ENCODE data around the gene MATN1.

MATN1 gene

GRCh38 chr1:30750731-30751291 is 27.4 kb upstream of the MATN1 start:
- Histone ChIP-seq H3K27me3 (ENCODE audit: insufficient read depth, low read length, poor library complexity, severe bottlenecking) (no peaks in the 10 kb centered on the region), H3K9me3 (ENCODE audit: insufficient read depth, low read depth, low read length) (no peaks in the 10 kb centered on the region), H3K36me3 (ENCODE audit: insufficient read depth, low read length) (peaks cover 20% of the 10 kb centered on the region; the same call in 1 of the 2 replicates), H3K4me2 (ENCODE audit: low read depth, low read length, poor library complexity, severe bottlenecking) (peak overlapping the region; percentile 100), H3K79me2 (ENCODE audit: insufficient read depth, low read length) (peaks cover 100% of the 10 kb centered on the region), H3K4me3 (ENCODE audit: low read length, poor library complexity, severe bottlenecking) (peak overlapping the region; percentile 45), H3K4me1 (ENCODE audit: insufficient read depth, low read length, poor library complexity, severe bottlenecking) (peaks cover 92% of the 10 kb centered on the region), H2AFZ (ENCODE audit: low read length) (no peak overlapping the region), H3F3A (ENCODE audit: low read depth) (no peaks in the 10 kb centered on the region), H3K9ac (ENCODE audit: low read depth, low read length, poor library complexity, severe bottlenecking) (peak overlapping the region; percentile 60), H3K9me2 (replicated peaks; ENCODE audit: low read depth, low read length) (no peaks in the 10 kb centered on the region), H4K20me1 (ENCODE audit: insufficient read depth, low read length, poor library complexity, severe bottlenecking) (peaks cover 99% of the 10 kb centered on the region)
- TF ChIP-seq CTCF (conservative IDR thresholded peaks at IDR 0.05; ENCODE audit: low read length) (no peak), EZH2phosphoT487 (IDR thresholded peaks at IDR 0.05; ENCODE audit: borderline replicate concordance) (no peak)

- Histone ChIP-seq H3F3A (ENCODE audit: low read depth) (no peaks in the 10 kb centered on the region), H3K4me2 (ENCODE audit: low read depth, low read length, poor library complexity, severe bottlenecking) (peak overlapping the region; percentile 100), H2AFZ (ENCODE audit: low read length) (no peak overlapping the region), H3K36me3 (ENCODE audit: insufficient read depth, low read length) (peaks cover 20% of the 10 kb centered on the region; the same call in 1 of the 2 replicates), H3K27me3 (ENCODE audit: insufficient read depth, low read length, poor library complexity, severe bottlenecking) (no peaks in the 10 kb centered on the region), H3K9ac (ENCODE audit: low read depth, low read length, poor library complexity, severe bottlenecking) (peak overlapping the region; percentile 60), H3K4me1 (ENCODE audit: insufficient read depth, low read length, poor library complexity, severe bottlenecking) (peaks cover 92% of the 10 kb centered on the region), H3K9me3 (ENCODE audit: insufficient read depth, low read depth, low read length) (no peaks in the 10 kb centered on the region), H4K20me1 (ENCODE audit: insufficient read depth, low read length, poor library complexity, severe bottlenecking) (peaks cover 98% of the 10 kb centered on the region), H3K9me2 (replicated peaks; ENCODE audit: low read depth, low read length) (no peaks in the 10 kb centered on the region), H3K4me3 (ENCODE audit: low read length, poor library complexity, severe bottlenecking) (peak overlapping the region; percentile 45), H3K79me2 (ENCODE audit: insufficient read depth, low read length) (peaks cover 100% of the 10 kb centered on the region)
- TF ChIP-seq CTCF (conservative IDR thresholded peaks at IDR 0.05; ENCODE audit: low read length) (no peak), EZH2phosphoT487 (IDR thresholded peaks at IDR 0.05; ENCODE audit: borderline replicate concordance) (no peak)
Observed at GRCh38 chr1:30749691-30750583, 26.6 kb upstream of the MATN1 start.

GRCh38 chr1:30748699-30749401 is 25.5 kb upstream of the MATN1 start:
- Histone ChIP-seq H3K36me3 (ENCODE audit: insufficient read depth, low read length) (peaks cover 20% of the 10 kb centered on the region; the same call in 1 of the 2 replicates), H3K4me2 (ENCODE audit: low read depth, low read length, poor library complexity, severe bottlenecking) (peak overlapping the region; percentile 100), H3K9ac (ENCODE audit: low read depth, low read length, poor library complexity, severe bottlenecking) (peak overlapping the region; percentile 42), H3K9me3 (ENCODE audit: insufficient read depth, low read depth, low read length) (no peaks in the 10 kb centered on the region), H3K9me2 (replicated peaks; ENCODE audit: low read depth, low read length) (no peaks in the 10 kb centered on the region), H3K4me1 (ENCODE audit: insufficient read depth, low read length, poor library complexity, severe bottlenecking) (peaks cover 93% of the 10 kb centered on the region), H4K20me1 (ENCODE audit: insufficient read depth, low read length, poor library complexity, severe bottlenecking) (peaks cover 97% of the 10 kb centered on the region), H3F3A (ENCODE audit: low read depth) (no peaks in the 10 kb centered on the region), H2AFZ (ENCODE audit: low read length) (no peak overlapping the region), H3K4me3 (ENCODE audit: low read length, poor library complexity, severe bottlenecking) (no peak overlapping the region), H3K79me2 (ENCODE audit: insufficient read depth, low read length) (peaks cover 100% of the 10 kb centered on the region), H3K27me3 (ENCODE audit: insufficient read depth, low read length, poor library complexity, severe bottlenecking) (no peaks in the 10 kb centered on the region)
- no peak for TF ChIP-seq CTCF (conservative IDR thresholded peaks at IDR 0.05; ENCODE audit: low read length)
- no peak for TF ChIP-seq EZH2phosphoT487 (IDR thresholded peaks at IDR 0.05; ENCODE audit: borderline replicate concordance)

Measured in Loucy (cell line).